GM19351 (cell line): ENCODE data around the gene COL28A1.
"Not testable (repeated sequence)": the region's sequence is repeated elsewhere in the genome, so short reads cannot be mapped to it uniquely, and the experiment has no call there.

ENCODE experiments used
- ATAC-seq: cut with Tn5 transposase; IDR thresholded peaks from one replicate; pipeline ENCODE4 v1.9.1; 2021; ENCODE audit warnings: mild to moderate bottlenecking, moderate library complexity; ENCODE audit not compliant: unreplicated experiment

Gene COL28A1

DNA sequence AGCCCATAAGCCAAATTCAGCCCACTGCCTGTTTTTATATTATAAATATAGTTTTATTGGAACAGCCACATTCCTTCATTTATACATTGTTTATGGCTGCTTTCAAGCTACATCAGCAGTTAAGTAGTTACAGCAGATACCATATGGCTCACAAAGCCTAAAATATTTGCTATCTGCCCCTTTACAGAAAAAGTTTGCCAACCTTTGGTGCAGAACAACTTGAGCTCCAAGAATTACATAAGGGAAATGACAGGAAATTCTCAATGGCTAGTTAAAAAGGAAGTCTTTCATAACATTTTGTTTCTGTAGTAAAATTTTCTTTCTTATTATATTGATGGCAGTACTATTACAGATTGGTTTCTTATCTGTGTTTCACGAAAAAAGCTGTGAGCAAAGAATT lies 59.3 kb downstream of the COL28A1 start:
- no peak for ATAC-seq

DNA sequence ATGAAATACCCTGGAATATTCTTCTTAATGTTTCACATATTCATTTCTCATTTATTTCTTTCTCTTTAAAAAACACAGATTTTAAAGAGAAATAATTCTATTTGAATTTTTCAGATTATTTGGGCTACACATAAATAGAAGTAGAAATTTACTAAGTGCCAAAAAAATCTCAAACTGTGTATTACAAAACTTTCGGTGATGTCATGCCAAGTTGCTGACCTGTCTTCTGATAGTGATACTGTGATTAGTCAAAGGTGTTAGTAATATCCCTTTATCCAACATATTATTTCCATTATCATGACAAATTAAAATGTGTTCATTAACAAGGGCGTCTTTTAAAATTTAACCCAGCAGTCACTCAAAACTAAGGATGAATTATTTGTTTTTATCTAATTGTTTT lies 60.1 kb downstream of the COL28A1 start:
- ATAC-seq: no peak

- ATAC-seq: no peak
These were observed 61.2 kb downstream of the COL28A1 start for GRCh38 chr7:7474436-7474835.

GRCh38 chr7:7464991-7465765 lies 70.5 kb downstream of the COL28A1 start:
- not testable (repeated sequence) for ATAC-seq

DNA sequence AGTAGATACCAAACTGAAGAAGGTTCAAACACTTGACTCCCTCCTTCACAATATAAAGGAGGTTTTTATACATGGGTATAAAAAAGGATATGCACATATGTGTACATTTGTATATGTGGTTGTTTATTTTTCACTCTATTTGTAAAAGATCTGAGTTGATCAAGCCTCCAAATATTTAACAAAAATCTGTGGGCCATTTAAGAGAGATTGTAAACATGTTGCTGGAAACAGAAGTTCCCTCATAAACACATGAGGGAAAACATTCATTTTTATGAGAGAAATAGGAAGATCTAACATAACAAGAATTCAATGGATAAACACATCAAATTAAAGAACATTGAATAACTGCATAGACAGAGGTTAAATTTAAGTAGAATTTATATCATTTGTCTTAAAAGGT lies 81.7 kb downstream of the COL28A1 start:
- no peak for ATAC-seq

DNA sequence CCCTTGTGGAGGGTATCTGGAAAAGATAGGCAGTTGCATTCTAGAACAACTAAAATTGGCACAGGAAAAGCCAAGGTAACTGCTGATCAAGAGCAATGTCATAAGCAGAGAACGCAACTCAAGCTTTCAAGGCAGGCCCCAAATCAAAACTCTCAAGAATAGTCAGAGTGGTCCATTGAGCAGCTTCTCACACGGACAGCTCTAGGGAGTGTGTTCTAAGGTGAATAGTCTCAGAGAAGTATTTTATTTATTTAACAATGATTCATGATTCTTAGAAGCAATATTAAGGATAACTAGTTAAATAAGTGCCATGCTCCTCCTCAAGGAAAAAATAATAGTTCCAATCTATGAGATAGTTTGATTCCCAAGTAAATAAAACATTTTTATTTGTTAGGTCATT lies 83.0 kb downstream of the COL28A1 start:
- ATAC-seq: no peak

DNA sequence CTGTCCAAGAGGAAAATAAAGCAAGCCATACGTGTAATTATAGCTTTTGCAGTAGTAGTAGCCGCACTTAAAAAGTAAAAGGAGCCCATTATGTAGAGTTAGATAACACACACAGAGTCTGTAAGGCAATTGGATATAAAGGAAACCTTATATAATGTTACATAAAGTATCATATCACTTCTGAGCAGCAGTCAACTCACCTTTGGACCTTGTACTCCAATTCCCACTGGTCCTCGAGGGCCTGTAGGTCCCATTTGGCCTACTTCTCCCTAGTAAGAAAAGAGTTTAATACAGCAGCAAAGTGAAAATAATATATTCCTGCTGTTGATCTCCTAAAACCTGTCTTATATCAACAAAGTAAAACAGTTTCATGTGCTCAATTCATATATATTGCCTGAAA lies 83.6 kb downstream of the COL28A1 start:
- no peak for ATAC-seq

DNA sequence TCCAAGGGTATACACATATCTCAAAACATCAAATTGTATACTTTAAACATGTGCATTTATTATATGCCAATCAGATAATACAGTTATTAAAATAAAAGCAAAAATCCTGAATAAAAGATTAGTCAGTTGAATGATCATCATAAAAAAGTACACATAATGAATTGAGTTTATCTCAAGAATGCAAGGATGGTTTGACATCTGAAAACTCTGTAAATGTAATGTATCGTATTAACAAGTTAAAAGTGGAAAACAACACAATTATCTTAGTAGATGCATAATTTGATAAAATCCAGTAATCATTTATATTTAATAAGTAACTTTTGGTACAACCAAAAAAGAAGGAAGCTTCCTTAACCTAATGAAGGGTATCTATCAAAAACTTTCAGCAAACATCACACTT lies 86.6 kb downstream of the COL28A1 start:
- no peak for ATAC-seq

DNA sequence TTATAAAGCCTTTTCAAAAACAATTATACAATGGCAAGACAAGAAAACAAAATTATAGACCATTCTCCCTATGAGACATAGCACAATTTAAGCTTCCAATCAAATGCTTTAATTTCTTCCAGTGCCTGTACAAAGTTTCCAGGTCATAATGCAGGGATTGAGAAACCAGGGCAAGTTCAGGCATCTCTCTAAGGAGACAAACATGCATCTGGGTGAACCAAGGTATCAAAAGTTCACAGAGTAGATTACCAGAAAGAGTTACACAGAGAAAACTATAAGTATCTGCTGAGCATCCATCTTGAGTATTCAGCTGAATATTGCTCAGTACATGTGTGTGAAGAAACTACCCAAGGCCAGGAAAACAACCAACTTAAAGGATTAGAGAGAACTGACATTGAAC lies 89.1 kb downstream of the COL28A1 start:
- no peak for ATAC-seq

DNA sequence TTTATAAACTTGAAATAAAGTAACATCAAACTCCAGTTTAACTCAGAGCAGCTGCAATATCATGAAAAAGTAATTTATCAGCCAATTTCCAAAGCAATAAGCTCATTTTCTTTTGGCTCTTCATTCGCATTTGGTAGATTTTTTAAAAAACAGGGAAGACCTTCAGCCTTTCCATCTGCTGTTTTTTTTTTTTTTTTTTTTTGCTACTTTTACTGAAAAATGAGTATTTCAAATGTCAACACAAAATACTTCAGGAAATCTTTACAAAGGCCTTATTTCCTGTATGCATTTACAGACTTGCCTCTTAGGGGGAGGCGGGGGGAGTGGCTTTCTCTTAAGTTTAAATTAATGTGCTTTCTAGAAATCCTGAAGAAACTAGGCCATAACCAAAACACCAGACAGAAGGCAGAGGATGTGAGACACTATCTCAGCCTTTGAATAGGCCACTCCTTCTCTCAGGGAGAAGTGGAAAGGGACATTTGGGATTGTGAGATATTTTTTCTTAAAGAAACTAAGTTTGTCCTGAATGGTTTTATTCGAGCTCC lies 91.8 kb downstream of the COL28A1 start:
- no peak for ATAC-seq

GRCh38 chr7:7439564-7439963 lies 96.1 kb downstream of the COL28A1 start:
- no peak for ATAC-seq

- no peak for ATAC-seq
These were observed 96.8 kb downstream of the COL28A1 start for GRCh38 chr7:7438851-7439250.

GRCh38 chr7:7435978-7436377 lies 99.7 kb downstream of the COL28A1 start:
- ATAC-seq: no peak

DNA sequence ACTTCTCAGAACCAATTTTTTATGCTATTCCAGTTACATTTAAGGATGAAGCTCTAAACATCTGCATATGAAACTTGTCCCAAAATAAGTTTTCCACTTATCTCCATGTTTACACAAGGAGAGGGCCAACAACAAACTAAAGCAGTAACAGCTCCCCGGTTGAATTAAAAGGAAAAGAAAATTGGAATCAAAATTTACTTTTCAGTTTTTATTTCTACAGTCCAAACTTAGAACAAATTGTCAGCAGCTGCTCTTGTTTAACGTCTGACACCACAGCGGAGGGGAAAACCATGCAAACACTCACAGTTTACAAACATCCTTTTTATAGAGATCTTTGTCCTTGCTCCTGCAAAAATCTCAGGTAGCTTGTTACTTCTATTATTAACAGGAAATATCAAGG lies 101.3 kb downstream of the COL28A1 start:
- ATAC-seq: no peak

DNA sequence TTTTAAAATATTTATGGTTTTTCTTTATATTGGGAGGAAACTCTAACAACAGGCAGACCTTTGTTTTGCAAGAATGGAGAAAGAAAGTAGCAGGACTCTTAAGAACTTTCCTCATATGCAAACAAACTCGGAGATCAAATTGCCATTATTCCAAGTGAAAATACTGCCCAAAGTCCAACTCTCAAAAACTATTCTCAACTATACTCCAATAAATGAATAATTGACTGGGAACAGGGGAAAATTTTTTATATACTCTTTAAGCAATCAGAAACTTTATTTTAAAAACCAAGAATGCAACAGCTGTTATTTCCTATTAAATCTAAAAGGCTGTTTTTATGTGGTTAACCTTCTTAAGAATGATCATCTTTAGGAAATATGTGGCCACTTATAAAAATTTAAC lies 101.9 kb downstream of the COL28A1 start:
- no peak for ATAC-seq

DNA sequence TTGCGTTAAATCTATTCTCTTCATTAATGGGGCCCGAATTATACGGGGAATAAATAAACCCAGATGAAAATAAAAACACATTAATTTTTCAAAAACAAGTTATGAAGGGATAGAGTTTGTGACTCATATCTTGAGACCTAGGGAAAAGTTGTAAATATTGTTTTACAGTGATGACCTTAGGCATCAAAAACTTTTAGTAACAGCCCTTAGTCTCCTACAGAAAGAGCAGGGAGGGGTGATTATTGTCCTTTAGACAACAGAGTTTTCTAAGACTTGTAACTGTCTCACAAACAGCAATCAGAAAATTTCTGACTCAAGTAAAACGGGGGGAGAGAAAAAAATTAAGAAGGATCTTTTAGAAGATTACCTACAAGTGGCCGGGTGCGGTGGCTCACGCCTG lies 102.7 kb downstream of the COL28A1 start:
- no peak for ATAC-seq

- no peak for ATAC-seq
These were observed 106.9 kb downstream of the COL28A1 start for GRCh38 chr7:7428806-7429205.

DNA sequence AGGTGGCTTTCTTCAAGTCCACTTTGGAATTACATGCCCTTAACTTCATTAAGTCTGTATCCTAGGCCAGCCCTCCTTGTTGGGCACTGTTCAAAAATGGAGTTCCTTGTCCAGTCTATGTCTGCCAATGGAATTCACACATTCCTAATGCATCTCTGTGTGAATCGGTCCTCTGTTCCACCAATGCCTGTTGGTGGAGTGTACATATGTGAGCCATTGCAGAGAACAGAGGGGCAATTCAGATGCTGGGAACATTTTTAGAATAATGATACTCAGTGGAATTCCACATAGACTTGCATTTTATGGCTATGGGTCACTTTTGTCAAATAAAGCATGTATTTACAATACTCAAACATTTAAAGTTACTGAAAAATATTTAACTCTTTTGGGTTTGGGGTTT lies 108.3 kb downstream of the COL28A1 start:
- no peak for ATAC-seq

DNA sequence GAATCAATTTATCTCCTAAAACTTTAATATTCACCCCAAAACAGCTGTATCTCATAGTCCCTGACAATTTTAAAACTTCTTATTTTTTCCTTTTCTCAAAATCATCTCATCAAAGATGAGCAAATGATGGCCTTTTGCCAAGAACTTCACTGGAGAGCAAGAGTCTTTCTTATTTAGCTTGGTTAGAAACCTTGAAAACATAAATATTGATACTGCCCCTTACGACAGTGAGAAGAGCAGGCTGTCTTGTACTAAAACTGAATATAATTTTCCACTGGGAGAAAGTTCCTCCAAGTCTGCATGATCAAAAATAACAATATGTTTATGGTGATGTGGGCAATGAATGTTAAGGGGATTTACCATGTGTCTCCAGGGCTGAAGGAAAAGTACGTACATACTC lies 109.0 kb downstream of the COL28A1 start:
- no peak for ATAC-seq

GRCh38 chr7:7425321-7425720 lies 110.4 kb downstream of the COL28A1 start:
- ATAC-seq: no peak

DNA sequence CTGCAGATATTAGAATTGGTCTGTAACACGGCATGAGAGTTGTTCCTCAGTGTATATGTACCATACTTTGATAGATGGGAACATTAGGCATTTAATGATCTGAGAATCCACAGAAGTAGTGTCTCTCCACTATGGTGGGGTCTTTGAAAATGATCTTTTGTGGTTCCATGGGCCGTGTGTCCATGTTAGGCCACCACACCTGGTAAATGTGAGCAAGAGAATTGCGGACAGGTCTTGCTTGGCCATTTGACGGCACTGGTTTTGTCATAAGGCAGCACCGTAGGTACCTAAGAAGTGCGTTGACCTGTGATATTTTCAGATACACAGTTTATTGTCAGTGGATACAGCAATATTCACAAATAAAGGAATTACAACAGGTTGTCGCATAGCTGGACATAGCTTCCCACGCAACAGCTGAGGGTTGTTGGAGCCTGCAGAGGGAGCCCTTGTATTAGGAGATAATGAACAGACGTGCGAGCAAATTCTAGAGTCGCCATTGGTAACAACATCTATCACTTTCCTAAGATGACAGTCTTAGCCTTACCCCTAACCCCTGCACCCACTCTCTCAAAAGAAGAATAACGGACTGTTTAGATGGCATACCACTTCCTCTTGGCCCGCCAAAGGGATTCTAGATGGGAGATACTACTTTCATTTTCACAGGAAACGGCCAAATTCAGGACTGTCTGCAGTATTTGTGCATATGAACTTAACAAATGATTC lies 111.4 kb downstream of the COL28A1 start:
- peak; percentile 91 for ATAC-seq

GRCh38 chr7:7422641-7423040 lies 113.0 kb downstream of the COL28A1 start:
- no peak for ATAC-seq
